GM13977 (cell line): ENCODE results near the gene OLIG2.

Source experiments
- DNase-seq: peaks from one replicate; pipeline ENCODE4 v3.0.0; 2012; ENCODE audit warnings: low spot score
- CTCF ChIP-seq: IDR thresholded peaks from 2 replicates; pipeline ENCODE4 v1.5.1; 2012; ENCODE audit warnings: mild to moderate bottlenecking, control low read depth; ENCODE audit not compliant: insufficient read depth; ENCODE audit errors: extremely low read depth, missing control alignments
- in situ Hi-C: fragments of 300-500 bp; cut with MboI; formaldehyde crosslinking; loops from one replicate; pipeline ENCODE4 v1.12.0; 2022; ENCODE audit warnings: low sequenced_read_pairs, low pct_unique_long_range_greater_than_20kb, mixed read lengths, inconsistent platforms; ENCODE audit not compliant: unreplicated experiment

Gene OLIG2

GRCh38 chr21:33022489-33022827 lies 3.3 kb upstream of the OLIG2 start:
- in situ Hi-C loops = no loop called here
- TF ChIP-seq CTCF = no peak
- no peak for DNase-seq

- TF ChIP-seq CTCF = no peak
- in situ Hi-C loops = no loop called here
- DNase-seq = peak; percentile 39
Observed at GRCh38 chr21:33022828-33023573, 2.7 kb upstream of the OLIG2 start.

DNA sequence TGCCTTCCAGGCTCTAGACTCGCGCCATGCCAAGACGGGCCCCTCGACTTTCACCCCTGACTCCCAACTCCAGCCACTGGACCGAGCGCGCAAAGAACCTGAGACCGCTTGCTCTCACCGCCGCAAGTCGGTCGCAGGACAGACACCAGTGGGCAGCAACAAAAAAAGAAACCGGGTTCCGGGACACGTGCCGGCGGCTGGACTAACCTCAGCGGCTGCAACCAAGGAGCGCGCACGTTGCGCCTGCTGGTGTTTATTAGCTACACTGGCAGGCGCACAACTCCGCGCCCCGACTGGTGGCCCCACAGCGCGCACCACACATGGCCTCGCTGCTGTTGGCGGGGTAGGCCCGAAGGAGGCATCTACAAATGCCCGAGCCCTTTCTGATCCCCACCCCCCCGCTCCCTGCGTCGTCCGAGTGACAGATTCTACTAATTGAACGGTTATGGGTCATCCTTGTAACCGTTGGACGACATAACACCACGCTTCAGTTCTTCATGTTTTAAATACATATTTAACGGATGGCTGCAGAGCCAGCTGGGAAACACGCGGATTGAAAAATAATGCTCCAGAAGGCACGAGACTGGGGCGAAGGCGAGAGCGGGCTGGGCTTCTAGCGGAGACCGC lies 2.0 kb upstream of the OLIG2 start:
- in situ Hi-C loops = no loop called here
- DNase-seq = peak; percentile 28

GRCh38 chr21:33024201-33025103 lies 1.3 kb upstream of the OLIG2 start:
- in situ Hi-C loops = no loop called here
- TF ChIP-seq CTCF = no peak
- DNase-seq = peak; percentile 48

More for the DNA sequence above, 2.0 kb upstream of the OLIG2 start:
- no peak for TF ChIP-seq CTCF

DNA sequence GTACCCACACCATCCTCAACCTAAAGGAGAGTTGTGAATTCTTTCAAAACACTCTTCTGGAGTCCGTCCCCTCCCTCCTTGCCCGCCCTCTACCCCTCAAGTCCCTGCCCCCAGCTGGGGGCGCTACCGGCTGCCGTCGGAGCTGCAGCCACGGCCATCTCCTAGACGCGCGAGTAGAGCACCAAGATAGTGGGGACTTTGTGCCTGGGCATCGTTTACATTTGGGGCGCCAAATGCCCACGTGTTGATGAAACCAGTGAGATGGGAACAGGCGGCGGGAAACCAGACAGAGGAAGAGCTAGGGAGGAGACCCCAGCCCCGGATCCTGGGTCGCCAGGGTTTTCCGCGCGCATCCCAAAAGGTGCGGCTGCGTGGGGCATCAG lies 638 bp upstream of the OLIG2 start:
- in situ Hi-C loops = no loop called here
- no peak for TF ChIP-seq CTCF
- DNase-seq = peak; percentile 36

DNA sequence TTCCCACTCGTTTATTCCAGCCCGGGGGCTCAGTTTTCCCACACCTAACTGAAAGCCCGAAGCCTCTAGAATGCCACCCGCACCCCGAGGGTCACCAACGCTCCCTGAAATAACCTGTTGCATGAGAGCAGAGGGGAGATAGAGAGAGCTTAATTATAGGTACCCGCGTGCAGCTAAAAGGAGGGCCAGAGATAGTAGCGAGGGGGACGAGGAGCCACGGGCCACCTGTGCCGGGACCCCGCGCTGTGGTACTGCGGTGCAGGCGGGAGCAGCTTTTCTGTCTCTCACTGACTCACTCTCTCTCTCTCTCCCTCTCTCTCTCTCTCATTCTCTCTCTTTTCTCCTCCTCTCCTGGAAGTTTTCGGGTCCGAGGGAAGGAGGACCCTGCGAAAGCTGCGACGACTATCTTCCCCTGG lies 716 bp downstream of the OLIG2 start:
- in situ Hi-C loops = no loop called here
- TF ChIP-seq CTCF = no peak

More for the DNA sequence above, 716 bp downstream of the OLIG2 start:
- peak; percentile 49 for DNase-seq
